ENCODE measurements around the gene RBM20. TPM values are rescaled to one million over a fixed set of nuclear protein-coding genes. Genes with fewer than 3 reads are reported as not detected.

Gene RBM20
- total and polyA plus RNA-seq, 2 experiments from 2014 or later: 0.05 to 0.17 TPM

DNA sequence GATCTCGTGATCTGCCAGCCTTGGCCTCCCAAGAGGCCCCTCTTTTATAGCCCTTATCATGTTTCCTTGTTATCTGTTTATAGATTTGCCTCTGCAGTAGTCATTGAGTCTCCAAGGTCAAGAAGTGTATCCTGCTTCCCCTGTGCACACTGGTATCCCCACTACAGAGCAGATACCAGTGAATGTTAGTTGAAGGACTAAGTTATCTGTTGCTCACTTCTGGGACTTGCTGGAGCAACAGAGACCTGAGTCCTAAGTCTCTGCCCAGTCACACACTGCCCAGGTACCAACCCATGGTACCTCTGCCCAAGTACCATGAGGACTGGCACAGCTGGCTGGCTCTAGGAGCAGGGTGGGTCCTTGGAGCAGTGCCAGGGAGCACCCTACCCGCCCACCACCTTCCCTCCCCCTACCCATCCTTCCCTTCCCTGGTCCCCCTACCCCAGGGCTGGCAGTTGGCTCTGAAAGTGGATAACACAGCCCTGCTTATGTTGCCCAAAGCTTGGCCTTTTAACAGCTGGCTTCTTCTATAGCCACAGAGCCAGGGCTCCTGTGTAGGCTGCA is 201.1 kb downstream of the RBM20 start:
- Histone ChIP-seq H3F3A (replicated peaks; ENCODE audit: low read depth) (no peaks in the 10 kb centered on the region), H3K79me2 (replicated peaks; ENCODE audit: insufficient read depth) (no peaks in the 10 kb centered on the region), H3K4me3 (no peak overlapping the region), H3K4me1 (ENCODE audit: insufficient read depth) (0 out of 2 replicates have a peak, but pooled peaks cover 3% of the 10 kb centered on the region), H3K36me3 (ENCODE audit: insufficient read depth) (no peaks in the 10 kb centered on the region), H3K27ac (ENCODE audit: low read depth) (no peak overlapping the region), H3K27me3 (ENCODE audit: insufficient read depth) (no peaks in the 10 kb centered on the region), H2AFZ (no peak overlapping the region), H3K4me2 (no peak overlapping the region), H3K9me2 (ENCODE audit: insufficient read depth) (no peaks in the 10 kb centered on the region; the same call in 1 of the 2 replicates), H4K20me1 (replicated peaks; ENCODE audit: insufficient read depth) (no peaks in the 10 kb centered on the region)
- no peaks in the 10 kb centered on the region for H3K27me3 Mint-ChIP-seq (ENCODE audit: insufficient read depth, low read depth, poor library complexity)
- no peak overlapping the region for H3K4me3 Mint-ChIP-seq
- no peaks in the 10 kb centered on the region for H3K36me3 Mint-ChIP-seq (ENCODE audit: low read depth)
- no peaks in the 10 kb centered on the region; the same call in 2 of the 3 replicates for H3K9me3 Mint-ChIP-seq
- H3K27ac Mint-ChIP-seq: no peak overlapping the region
- no peak for DNase-seq (ENCODE audit: low spot score)
- peaks cover 12% of the 10 kb centered on the region for H3K4me1 Mint-ChIP-seq
- no peak for TF ChIP-seq EZH2 (IDR thresholded peaks at IDR 0.05; ENCODE audit: low read depth, unreplicated experiment)
- TF ChIP-seq STAT1 (IDR thresholded peaks at IDR 0.05; ENCODE audit: unreplicated experiment): no peak
- TF ChIP-seq, protein P1, sequence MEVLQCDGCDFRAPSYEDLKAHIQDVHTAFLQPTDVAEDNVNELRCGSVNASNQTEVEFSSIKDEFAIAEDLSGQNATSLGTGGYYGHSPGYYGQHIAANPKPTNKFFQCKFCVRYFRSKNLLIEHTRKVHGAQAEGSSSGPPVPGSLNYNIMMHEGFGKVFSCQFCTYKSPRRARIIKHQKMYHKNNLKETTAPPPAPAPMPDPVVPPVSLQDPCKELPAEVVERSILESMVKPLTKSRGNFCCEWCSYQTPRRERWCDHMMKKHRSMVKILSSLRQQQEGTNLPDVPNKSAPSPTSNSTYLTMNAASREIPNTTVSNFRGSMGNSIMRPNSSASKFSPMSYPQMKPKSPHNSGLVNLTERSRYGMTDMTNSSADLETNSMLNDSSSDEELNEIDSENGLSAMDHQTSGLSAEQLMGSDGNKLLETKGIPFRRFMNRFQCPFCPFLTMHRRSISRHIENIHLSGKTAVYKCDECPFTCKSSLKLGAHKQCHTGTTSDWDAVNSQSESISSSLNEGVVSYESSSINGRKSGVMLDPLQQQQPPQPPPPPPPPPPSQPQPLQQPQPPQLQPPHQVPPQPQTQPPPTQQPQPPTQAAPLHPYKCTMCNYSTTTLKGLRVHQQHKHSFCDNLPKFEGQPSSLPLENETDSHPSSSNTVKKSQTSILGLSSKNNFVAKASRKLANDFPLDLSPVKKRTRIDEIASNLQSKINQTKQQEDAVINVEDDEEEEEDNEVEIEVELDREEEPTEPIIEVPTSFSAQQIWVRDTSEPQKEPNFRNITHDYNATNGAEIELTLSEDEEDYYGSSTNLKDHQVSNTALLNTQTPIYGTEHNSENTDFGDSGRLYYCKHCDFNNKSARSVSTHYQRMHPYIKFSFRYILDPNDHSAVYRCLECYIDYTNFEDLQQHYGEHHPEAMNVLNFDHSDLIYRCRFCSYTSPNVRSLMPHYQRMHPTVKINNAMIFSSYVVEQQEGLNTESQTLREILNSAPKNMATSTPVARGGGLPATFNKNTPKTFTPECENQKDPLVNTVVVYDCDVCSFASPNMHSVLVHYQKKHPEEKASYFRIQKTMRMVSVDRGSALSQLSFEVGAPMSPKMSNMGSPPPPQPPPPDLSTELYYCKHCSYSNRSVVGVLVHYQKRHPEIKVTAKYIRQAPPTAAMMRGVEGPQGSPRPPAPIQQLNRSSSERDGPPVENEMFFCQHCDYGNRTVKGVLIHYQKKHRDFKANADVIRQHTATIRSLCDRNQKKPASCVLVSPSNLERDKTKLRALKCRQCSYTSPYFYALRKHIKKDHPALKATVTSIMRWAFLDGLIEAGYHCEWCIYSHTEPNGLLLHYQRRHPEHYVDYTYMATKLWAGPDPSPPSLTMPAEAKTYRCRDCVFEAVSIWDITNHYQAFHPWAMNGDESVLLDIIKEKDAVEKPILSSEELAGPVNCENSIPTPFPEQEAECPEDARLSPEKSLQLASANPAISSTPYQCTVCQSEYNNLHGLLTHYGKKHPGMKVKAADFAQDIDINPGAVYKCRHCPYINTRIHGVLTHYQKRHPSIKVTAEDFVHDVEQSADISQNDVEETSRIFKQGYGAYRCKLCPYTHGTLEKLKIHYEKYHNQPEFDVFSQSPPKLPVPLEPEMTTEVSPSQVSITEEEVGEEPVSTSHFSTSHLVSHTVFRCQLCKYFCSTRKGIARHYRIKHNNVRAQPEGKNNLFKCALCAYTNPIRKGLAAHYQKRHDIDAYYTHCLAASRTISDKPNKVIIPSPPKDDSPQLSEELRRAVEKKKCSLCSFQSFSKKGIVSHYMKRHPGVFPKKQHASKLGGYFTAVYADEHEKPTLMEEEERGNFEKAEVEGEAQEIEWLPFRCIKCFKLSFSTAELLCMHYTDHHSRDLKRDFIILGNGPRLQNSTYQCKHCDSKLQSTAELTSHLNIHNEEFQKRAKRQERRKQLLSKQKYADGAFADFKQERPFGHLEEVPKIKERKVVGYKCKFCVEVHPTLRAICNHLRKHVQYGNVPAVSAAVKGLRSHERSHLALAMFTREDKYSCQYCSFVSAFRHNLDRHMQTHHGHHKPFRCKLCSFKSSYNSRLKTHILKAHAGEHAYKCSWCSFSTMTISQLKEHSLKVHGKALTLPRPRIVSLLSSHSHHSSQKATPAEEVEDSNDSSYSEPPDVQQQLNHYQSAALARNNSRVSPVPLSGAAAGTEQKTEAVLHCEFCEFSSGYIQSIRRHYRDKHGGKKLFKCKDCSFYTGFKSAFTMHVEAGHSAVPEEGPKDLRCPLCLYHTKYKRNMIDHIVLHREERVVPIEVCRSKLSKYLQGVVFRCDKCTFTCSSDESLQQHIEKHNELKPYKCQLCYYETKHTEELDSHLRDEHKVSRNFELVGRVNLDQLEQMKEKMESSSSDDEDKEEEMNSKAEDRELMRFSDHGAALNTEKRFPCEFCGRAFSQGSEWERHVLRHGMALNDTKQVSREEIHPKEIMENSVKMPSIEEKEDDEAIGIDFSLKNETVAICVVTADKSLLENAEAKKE (CRISPR knock-in tag; IDR thresholded peaks at IDR 0.05): no peak
- no peak for TF ChIP-seq CREB1 (CRISPR knock-in tag; IDR thresholded peaks at IDR 0.05; ENCODE audit: low read depth)
- TF ChIP-seq POLR2AphosphoS5 (IDR thresholded peaks at IDR 0.05; ENCODE audit: low read depth): no peak
- no peak for TF ChIP-seq ZNF331 (CRISPR knock-in tag; IDR thresholded peaks at IDR 0.05; ENCODE audit: low read depth)
- TF ChIP-seq EZH2phosphoT487 (IDR thresholded peaks at IDR 0.05; ENCODE audit: unreplicated experiment): no peak
- no peak for TF ChIP-seq ETS1 (IDR thresholded peaks at IDR 0.05)
- no peak for TF ChIP-seq REST (IDR thresholded peaks at IDR 0.05; ENCODE audit: unreplicated experiment)
- TF ChIP-seq ZNF114 (CRISPR knock-in tag; IDR thresholded peaks at IDR 0.05): no peak
- TF ChIP-seq JUNB (IDR thresholded peaks at IDR 0.05; ENCODE audit: unreplicated experiment): no peak
- TF ChIP-seq, protein P2, sequence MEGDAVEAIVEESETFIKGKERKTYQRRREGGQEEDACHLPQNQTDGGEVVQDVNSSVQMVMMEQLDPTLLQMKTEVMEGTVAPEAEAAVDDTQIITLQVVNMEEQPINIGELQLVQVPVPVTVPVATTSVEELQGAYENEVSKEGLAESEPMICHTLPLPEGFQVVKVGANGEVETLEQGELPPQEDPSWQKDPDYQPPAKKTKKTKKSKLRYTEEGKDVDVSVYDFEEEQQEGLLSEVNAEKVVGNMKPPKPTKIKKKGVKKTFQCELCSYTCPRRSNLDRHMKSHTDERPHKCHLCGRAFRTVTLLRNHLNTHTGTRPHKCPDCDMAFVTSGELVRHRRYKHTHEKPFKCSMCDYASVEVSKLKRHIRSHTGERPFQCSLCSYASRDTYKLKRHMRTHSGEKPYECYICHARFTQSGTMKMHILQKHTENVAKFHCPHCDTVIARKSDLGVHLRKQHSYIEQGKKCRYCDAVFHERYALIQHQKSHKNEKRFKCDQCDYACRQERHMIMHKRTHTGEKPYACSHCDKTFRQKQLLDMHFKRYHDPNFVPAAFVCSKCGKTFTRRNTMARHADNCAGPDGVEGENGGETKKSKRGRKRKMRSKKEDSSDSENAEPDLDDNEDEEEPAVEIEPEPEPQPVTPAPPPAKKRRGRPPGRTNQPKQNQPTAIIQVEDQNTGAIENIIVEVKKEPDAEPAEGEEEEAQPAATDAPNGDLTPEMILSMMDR (conservative IDR thresholded peaks at IDR 0.05; ENCODE audit: low read depth in 2 of 2): no peak
- TF ChIP-seq NANOG (IDR thresholded peaks at IDR 0.05; ENCODE audit: borderline replicate concordance): no peak
- ATAC-seq: no peak

Measured in GM23338 (cell line).